Neuron (in vitro differentiated cells): ENCODE measurements around the gene COCH.

Source experiments
- H2AFZ ChIP-seq: one replicate; pipeline ENCODE4 v1.6.1; 2013; ENCODE audit warnings: low read depth, mild to moderate bottlenecking, inconsistent platforms, low read length, moderate library complexity
- H3K27me3 ChIP-seq: one replicate; pipeline ENCODE4 v1.6.1; 2013; ENCODE audit warnings: low read length; ENCODE audit not compliant: insufficient read depth
- H3K36me3 ChIP-seq: one replicate; pipeline ENCODE4 v1.6.1; 2013; ENCODE audit warnings: low read length; ENCODE audit not compliant: insufficient read depth
- H3K4me1 ChIP-seq: one replicate; pipeline ENCODE4 v1.6.1; 2013; ENCODE audit warnings: low read length; ENCODE audit not compliant: insufficient read depth
- H3K4me3 ChIP-seq: 2 replicates; pipeline ENCODE4 v1.5.1; 2013; ENCODE audit warnings: mild to moderate bottlenecking, low read length, moderate library complexity
- H3K9me3 ChIP-seq: one replicate; pipeline ENCODE4 v1.6.1; 2013; ENCODE audit warnings: low read length

The COCH gene

DNA sequence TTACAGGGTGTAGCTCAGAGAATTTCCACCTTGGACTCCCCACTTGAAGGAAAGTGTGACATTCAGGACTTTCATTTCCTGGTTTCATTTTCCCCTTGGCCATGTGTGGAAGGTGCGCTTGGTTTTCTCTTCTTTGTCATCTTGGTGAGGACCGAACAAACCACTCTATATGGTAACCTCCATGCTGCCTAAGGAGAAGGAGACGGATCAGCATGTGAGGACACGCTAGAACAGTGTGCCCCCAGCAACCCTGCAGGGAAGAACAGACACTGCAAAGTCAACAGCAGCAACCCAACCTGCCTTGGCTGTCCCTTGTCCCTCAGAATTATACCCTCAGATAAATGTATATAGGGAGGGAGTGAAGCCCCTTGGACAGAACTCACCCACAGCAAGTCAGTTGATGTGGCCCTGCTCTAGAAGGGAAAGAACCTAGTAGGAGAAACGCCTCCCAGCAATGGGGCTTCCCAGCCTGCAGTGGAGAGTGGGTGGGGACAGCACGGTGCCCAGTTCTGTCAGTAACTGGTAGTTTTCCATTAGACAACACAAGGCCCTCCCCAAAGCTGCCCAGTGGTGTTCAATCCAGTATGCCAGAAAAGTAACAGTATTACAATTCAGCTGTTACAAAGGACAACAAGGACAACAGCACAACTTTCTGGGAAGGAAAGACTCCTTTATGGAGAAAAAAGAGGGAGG is 18.9 kb upstream of the COCH start:
- Histone ChIP-seq H3K27me3 (no peaks in the 10 kb centered on the region), H3K4me1 (no peaks in the 10 kb centered on the region), H3K36me3 (no peaks in the 10 kb centered on the region), H3K9me3 (no peaks in the 10 kb centered on the region), H3K4me3 (no peak overlapping the region), H2AFZ (no peak overlapping the region)

- Histone ChIP-seq H2AFZ (no peak overlapping the region), H3K9me3 (no peaks in the 10 kb centered on the region), H3K4me1 (no peaks in the 10 kb centered on the region), H3K4me3 (no peak overlapping the region), H3K27me3 (no peaks in the 10 kb centered on the region), H3K36me3 (no peaks in the 10 kb centered on the region)
These were observed 13.2 kb upstream of the COCH start for GRCh38 chr14:30861200-30861599.

- Histone ChIP-seq H2AFZ (no peak overlapping the region), H3K4me1 (no peaks in the 10 kb centered on the region), H3K9me3 (no peaks in the 10 kb centered on the region), H3K27me3 (no peaks in the 10 kb centered on the region), H3K4me3 (no peak overlapping the region), H3K36me3 (no peaks in the 10 kb centered on the region)
These were observed 9.4 kb upstream of the COCH start for GRCh38 chr14:30864934-30865333.

- H3K27me3 ChIP-seq = peaks cover 13% of the 10 kb centered on the region
- H3K4me3 ChIP-seq = no peak overlapping the region
- no peaks in the 10 kb centered on the region for H3K36me3 ChIP-seq
- H3K4me1 ChIP-seq = no peaks in the 10 kb centered on the region
- no peaks in the 10 kb centered on the region for H3K9me3 ChIP-seq
- no peak overlapping the region for H2AFZ ChIP-seq
These were observed 5.6 kb upstream of the COCH start for GRCh38 chr14:30868736-30869135.

DNA sequence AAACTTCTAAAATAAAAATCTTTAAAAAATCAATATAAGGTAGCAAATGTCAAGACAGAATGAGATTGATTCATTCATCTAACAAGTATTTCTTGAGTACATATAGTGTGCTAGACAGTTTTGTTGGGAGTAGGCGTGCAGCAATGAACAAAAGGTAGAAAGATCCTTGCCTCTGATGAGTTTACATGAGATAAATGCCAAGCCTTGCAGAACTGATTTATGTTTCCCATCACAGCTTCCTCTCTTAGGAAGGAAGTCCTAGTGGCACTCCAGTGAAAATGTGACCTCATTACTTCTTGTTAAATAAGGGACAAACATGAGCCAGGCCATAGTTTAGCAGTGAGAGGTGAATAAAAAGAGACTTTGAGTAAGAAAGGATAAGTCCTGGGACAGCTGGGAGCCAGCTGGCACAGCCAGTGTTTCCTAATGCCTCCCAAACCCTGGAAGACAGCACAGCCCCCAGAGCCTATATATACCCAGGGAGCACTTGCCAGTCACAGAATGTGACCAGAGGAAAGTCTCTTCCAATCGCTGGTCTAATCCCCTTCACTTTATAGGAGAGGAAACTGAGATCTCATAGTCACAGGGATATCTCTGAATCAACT is 4.7 kb upstream of the COCH start:
- Histone ChIP-seq H3K36me3 (no peaks in the 10 kb centered on the region), H3K4me1 (no peaks in the 10 kb centered on the region)

DNA sequence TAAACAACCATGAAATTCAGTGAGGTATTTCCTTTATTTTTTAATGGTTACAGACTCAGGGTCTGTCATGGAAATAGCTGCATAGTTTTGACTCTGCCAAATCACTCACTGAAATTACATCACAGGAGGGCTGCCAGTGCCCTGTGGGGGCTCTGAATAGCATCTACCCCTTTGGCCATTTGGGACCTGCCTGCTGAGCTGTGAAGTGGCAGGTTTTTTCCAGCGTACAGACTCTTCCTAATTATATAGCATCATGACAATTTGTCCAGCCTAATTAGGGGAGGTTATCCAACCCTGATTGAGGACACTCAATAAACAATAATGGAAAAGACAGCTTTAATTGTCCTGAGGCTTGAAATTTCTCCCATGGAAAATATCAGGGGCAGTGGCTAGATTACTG is 1.8 kb upstream of the COCH start:
- no peak overlapping the region for H2AFZ ChIP-seq
- no peaks in the 10 kb centered on the region for H3K9me3 ChIP-seq
- H3K4me1 ChIP-seq = no peaks in the 10 kb centered on the region
- no peaks in the 10 kb centered on the region for H3K36me3 ChIP-seq
- H3K27me3 ChIP-seq = peaks cover 28% of the 10 kb centered on the region
- no peak overlapping the region for H3K4me3 ChIP-seq

More for the DNA sequence above, 4.7 kb upstream of the COCH start:
- Histone ChIP-seq H3K4me3 (no peak overlapping the region), H2AFZ (no peak overlapping the region), H3K27me3 (peaks cover 19% of the 10 kb centered on the region), H3K9me3 (no peaks in the 10 kb centered on the region)

DNA sequence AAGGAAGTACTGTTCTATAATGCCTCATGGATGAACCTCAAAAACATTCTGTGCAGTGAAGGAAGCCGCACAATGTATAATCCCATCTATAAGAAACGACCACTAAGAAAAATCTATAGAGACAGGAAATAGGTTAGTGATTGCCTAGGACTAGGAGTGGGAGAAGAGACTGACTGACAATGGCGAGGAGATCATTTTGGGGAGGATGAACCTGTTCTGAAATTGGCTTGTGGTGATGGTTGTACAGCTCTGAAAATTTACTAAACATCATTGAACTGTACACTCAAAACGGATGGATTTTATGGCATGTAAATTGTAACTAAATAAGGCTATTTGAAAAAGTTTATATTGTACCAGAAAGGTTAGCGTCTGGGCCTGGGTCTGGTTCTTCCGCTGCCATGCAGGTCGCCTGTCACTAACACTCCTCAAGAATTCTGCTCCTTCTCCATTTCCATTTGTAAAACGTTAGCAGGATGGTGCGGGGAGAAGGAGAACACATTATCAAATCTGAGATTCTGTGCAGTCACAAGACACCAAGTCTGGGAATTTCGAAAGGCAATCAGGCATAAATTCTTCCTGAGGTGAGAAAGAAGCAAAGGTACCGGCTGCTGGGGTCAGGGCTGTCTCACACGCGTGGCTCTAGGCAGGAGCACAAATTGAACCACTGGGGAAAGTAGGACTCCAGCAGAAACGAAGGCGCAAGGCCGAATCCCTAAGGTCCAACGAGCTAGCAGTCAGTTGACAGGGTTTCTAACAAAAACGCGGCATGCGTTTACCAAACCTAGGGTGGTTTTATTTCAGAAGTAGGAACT is 845 bp upstream of the COCH start:
- Histone ChIP-seq H3K4me3 (peak overlapping the region; percentile 59), H3K9me3 (no peaks in the 10 kb centered on the region), H2AFZ (peak overlapping the region; percentile 99), H3K4me1 (no peaks in the 10 kb centered on the region), H3K36me3 (no peaks in the 10 kb centered on the region), H3K27me3 (peaks cover 28% of the 10 kb centered on the region)

DNA sequence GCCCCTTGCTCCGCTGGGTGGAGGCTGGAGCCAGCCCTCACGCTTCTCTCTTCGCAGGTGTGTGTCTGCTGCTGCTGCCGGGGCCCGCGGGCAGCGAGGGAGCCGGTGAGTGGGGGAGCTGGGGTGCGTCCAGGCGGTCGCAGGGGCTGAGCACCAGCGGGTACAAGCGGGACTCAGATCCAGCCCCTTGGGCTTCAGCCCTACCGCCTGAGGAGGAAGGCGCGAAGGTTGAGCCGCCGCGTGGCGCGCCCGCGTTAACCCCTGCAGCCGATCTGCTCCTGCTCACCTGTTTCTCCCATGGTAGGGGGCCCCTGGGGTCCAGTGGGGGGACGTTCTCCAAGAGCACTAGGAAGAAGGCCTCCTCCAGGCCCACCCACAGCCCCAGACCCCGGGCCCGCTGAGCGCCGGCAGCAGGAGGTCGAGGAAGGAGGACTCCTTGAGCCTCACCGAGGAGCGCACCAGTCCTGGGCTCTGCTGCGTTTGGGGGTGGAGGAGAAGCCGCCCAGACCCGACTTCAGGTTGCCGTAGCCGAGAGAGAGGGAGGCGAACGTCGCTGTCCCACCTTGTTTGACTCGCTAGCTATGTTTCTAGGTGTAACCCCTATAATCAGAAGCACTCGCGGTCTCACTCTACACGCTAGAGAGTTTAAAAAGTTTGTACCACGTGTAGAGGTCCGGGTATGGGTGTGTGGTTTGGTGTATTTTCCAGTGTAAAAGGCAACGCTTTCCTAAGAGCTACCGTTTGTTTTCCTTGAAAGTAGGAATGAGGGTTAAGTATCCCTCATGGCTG is 834 bp downstream of the COCH start:
- Histone ChIP-seq H3K9me3 (no peaks in the 10 kb centered on the region), H2AFZ (peak overlapping the region; percentile 99), H3K27me3 (peaks cover 28% of the 10 kb centered on the region), H3K4me3 (peak overlapping the region; percentile 59), H3K4me1 (no peaks in the 10 kb centered on the region), H3K36me3 (no peaks in the 10 kb centered on the region)

DNA sequence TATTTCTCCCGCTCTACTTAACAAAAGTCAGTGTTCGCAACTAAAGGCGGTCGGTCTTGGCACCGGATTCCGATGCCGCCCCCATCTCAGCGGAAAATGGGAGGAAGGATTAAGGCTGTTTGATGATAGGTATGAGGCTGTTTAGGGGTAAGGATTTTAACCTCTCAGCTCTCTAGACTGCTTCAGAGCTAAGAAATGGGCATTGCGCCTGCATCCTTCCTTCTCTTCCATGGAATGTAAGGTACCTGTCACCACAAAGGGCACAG is 1.4 kb downstream of the COCH start:
- no peaks in the 10 kb centered on the region for H3K4me1 ChIP-seq
- H2AFZ ChIP-seq = no peak overlapping the region
- no peak overlapping the region for H3K4me3 ChIP-seq
- no peaks in the 10 kb centered on the region for H3K9me3 ChIP-seq
- H3K36me3 ChIP-seq = no peaks in the 10 kb centered on the region
- H3K27me3 ChIP-seq = peaks cover 28% of the 10 kb centered on the region

- no peaks in the 10 kb centered on the region for H3K36me3 ChIP-seq
- H2AFZ ChIP-seq = no peak overlapping the region
- peaks cover 28% of the 10 kb centered on the region for H3K27me3 ChIP-seq
- no peaks in the 10 kb centered on the region for H3K9me3 ChIP-seq
- H3K4me3 ChIP-seq = no peak overlapping the region
- no peaks in the 10 kb centered on the region for H3K4me1 ChIP-seq
These were observed 2.3 kb downstream of the COCH start for GRCh38 chr14:30876692-30877091.

GRCh38 chr14:30882431-30882830 is 8.1 kb downstream of the COCH start:
- Histone ChIP-seq H3K36me3 (peaks cover 2% of the 10 kb centered on the region), H2AFZ (no peak overlapping the region), H3K9me3 (no peaks in the 10 kb centered on the region), H3K4me3 (no peak overlapping the region), H3K27me3 (no peaks in the 10 kb centered on the region), H3K4me1 (no peaks in the 10 kb centered on the region)

GRCh38 chr14:30883508-30884294 is 9.3 kb downstream of the COCH start:
- Histone ChIP-seq H3K4me3 (no peak overlapping the region), H3K27me3 (no peaks in the 10 kb centered on the region), H2AFZ (no peak overlapping the region), H3K9me3 (no peaks in the 10 kb centered on the region), H3K36me3 (peaks cover 2% of the 10 kb centered on the region), H3K4me1 (no peaks in the 10 kb centered on the region)
